OCI-LY1 (cell line): ENCODE results near the gene PTPRT.

Source experiments
- EZH2 ChIP-seq: fragments of 200-600 bp; sonication (generic), shearing (Covaris generic); IDR thresholded peaks from 2 replicates; pipeline ENCODE4 v1.8.0; 2017; ENCODE audit warnings: borderline replicate concordance, mixed run types, mild to moderate bottlenecking, antibody characterized with exemption, low read length, moderate library complexity, mixed read lengths
- TF ChIP-seq, protein P1 (sequence below): fragments of 200-600 bp; sonication (generic), shearing (Covaris generic); IDR thresholded peaks from 2 replicates; pipeline ENCODE4 v1.5.1; 2017; ENCODE audit warnings: mild to moderate bottlenecking, antibody characterized with exemption, low read length, moderate library complexity, mixed read lengths

- TF ChIP-seq, protein P1, sequence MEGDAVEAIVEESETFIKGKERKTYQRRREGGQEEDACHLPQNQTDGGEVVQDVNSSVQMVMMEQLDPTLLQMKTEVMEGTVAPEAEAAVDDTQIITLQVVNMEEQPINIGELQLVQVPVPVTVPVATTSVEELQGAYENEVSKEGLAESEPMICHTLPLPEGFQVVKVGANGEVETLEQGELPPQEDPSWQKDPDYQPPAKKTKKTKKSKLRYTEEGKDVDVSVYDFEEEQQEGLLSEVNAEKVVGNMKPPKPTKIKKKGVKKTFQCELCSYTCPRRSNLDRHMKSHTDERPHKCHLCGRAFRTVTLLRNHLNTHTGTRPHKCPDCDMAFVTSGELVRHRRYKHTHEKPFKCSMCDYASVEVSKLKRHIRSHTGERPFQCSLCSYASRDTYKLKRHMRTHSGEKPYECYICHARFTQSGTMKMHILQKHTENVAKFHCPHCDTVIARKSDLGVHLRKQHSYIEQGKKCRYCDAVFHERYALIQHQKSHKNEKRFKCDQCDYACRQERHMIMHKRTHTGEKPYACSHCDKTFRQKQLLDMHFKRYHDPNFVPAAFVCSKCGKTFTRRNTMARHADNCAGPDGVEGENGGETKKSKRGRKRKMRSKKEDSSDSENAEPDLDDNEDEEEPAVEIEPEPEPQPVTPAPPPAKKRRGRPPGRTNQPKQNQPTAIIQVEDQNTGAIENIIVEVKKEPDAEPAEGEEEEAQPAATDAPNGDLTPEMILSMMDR: no peak
- no peak for TF ChIP-seq EZH2
Measured at GRCh38 chr20:42524058-42524457, 665.6 kb downstream of the PTPRT start.
